HEK293 (cell line): ENCODE data around the gene VASP.

ENCODE experiments used
- BCL6B ChIP-seq: fragments of 450-650 bp; formaldehyde crosslinking; IDR thresholded peaks from 2 replicates; pipeline ENCODE4 v1.5.1; 2017; ENCODE audit warnings: missing biosample characterization, missing genetic modification characterization
- GLI4 ChIP-seq: fragments of 450-650 bp; formaldehyde crosslinking; IDR thresholded peaks from 2 replicates; pipeline ENCODE4 v1.5.1; 2016; ENCODE audit warnings: missing biosample characterization, missing genetic modification characterization
- GLIS1 ChIP-seq: fragments of 450-650 bp; formaldehyde crosslinking; IDR thresholded peaks from 2 replicates; pipeline ENCODE4 v1.5.1; 2016; ENCODE audit warnings: missing biosample characterization, missing genetic modification characterization
- IKZF3 ChIP-seq: fragments of 450-650 bp; IDR thresholded peaks from 2 replicates; pipeline ENCODE4 v1.5.0; 2018; ENCODE audit warnings: missing biosample characterization, mild to moderate bottlenecking, missing genetic modification characterization, moderate library complexity
- INSM2 ChIP-seq: fragments of 450-650 bp; formaldehyde crosslinking; IDR thresholded peaks from 2 replicates; pipeline ENCODE4 v1.5.1; 2016; ENCODE audit warnings: missing biosample characterization, missing genetic modification characterization
- KLF8 ChIP-seq: fragments of 450-650 bp; formaldehyde crosslinking; IDR thresholded peaks from 2 replicates; pipeline ENCODE4 v1.5.1; 2016; ENCODE audit warnings: missing biosample characterization, missing genetic modification characterization
- SCRT2 ChIP-seq: fragments of 450-650 bp; formaldehyde crosslinking; IDR thresholded peaks from 2 replicates; pipeline ENCODE4 v1.5.1; 2016; ENCODE audit warnings: missing biosample characterization, missing genetic modification characterization
- SETDB1 ChIP-seq: IDR thresholded peaks from one replicate; pipeline ENCODE4 v1.6.1; 2017; ENCODE audit warnings: mild to moderate bottlenecking, low read length, moderate library complexity, mixed read lengths; ENCODE audit not compliant: insufficient read length
- SP2 ChIP-seq: fragments of 450-650 bp; formaldehyde crosslinking; IDR thresholded peaks from 2 replicates; pipeline ENCODE4 v1.5.1; 2016; ENCODE audit warnings: missing biosample characterization, missing genetic modification characterization
- TRIM28 ChIP-seq: IDR thresholded peaks from 2 replicates; pipeline ENCODE4 v1.6.1; 2011; ENCODE audit warnings: low read length, control low read depth, borderline replicate concordance
- YY2 ChIP-seq: fragments of 450-650 bp; formaldehyde crosslinking; IDR thresholded peaks from 2 replicates; pipeline ENCODE4 v1.5.1; 2016; ENCODE audit warnings: missing biosample characterization, missing genetic modification characterization
- ZBTB44 ChIP-seq: fragments of 450-650 bp; IDR thresholded peaks from 2 replicates; pipeline ENCODE4 v1.5.1; 2018; ENCODE audit warnings: missing biosample characterization, mild to moderate bottlenecking, missing genetic modification characterization
- ZBTB8A ChIP-seq: fragments of 450-650 bp; formaldehyde crosslinking; IDR thresholded peaks from 2 replicates; pipeline ENCODE4 v1.5.1; 2016; ENCODE audit warnings: missing biosample characterization, missing genetic modification characterization
- ZIC2 ChIP-seq: fragments of 450-650 bp; formaldehyde crosslinking; IDR thresholded peaks from 2 replicates; pipeline ENCODE4 v1.5.1; 2016; ENCODE audit warnings: missing biosample characterization, missing genetic modification characterization
- ZNF112 ChIP-seq: fragments of 450-650 bp; formaldehyde crosslinking; IDR thresholded peaks from 2 replicates; pipeline ENCODE4 v1.5.0; 2017; ENCODE audit warnings: missing biosample characterization, missing genetic modification characterization
- ZNF155 ChIP-seq: fragments of 450-650 bp; formaldehyde crosslinking; IDR thresholded peaks from 2 replicates; pipeline ENCODE4 v1.5.1; 2016; ENCODE audit warnings: missing biosample characterization, missing genetic modification characterization
- ZNF239 ChIP-seq: fragments of 450-650 bp; formaldehyde crosslinking; IDR thresholded peaks from 2 replicates; pipeline ENCODE4 v1.5.1; 2016; ENCODE audit warnings: missing biosample characterization, missing genetic modification characterization
- ZNF24 ChIP-seq: fragments of 450-650 bp; formaldehyde crosslinking; IDR thresholded peaks from 2 replicates; pipeline ENCODE4 v1.5.1; 2016; ENCODE audit warnings: missing biosample characterization, missing genetic modification characterization
- ZNF248 ChIP-seq: fragments of 450-650 bp; formaldehyde crosslinking; IDR thresholded peaks from 2 replicates; pipeline ENCODE4 v1.5.1; 2017; ENCODE audit warnings: missing biosample characterization, missing genetic modification characterization
- ZNF274 ChIP-seq, 2 experiments: fragments of 200-500 bp in 1 of 2; fragments of 450-650 bp in 1 of 2; sonication (Bioruptor generic) in 1 of 2; formaldehyde crosslinking in 1 of 2; IDR thresholded peaks; 2 replicates each; pipeline versions ENCODE4 v1.5.1 to v1.6.1; 2014 to 2016; ENCODE audit warnings: borderline replicate concordance in 1 of 2, inconsistent platforms in 1 of 2, low read length in 1 of 2, missing biosample characterization in 1 of 2, missing genetic modification characterization in 1 of 2
- ZNF324 ChIP-seq: fragments of 450-650 bp; formaldehyde crosslinking; IDR thresholded peaks from 2 replicates; pipeline ENCODE4 v1.5.1; 2016; ENCODE audit warnings: missing biosample characterization, missing genetic modification characterization
- ZNF350 ChIP-seq: fragments of 450-650 bp; formaldehyde crosslinking; IDR thresholded peaks from 2 replicates; pipeline ENCODE4 v1.5.0; 2017; ENCODE audit warnings: missing biosample characterization, mild to moderate bottlenecking, missing genetic modification characterization
- ZNF391 ChIP-seq: fragments of 450-650 bp; formaldehyde crosslinking; IDR thresholded peaks from 2 replicates; pipeline ENCODE4 v1.5.1; 2016; ENCODE audit warnings: low read depth, missing biosample characterization, missing genetic modification characterization, borderline replicate concordance
- ZNF423 ChIP-seq: fragments of 450-650 bp; formaldehyde crosslinking; IDR thresholded peaks from 2 replicates; pipeline ENCODE4 v1.5.1; 2016; ENCODE audit warnings: missing biosample characterization, missing genetic modification characterization
- ZNF433 ChIP-seq: fragments of 450-650 bp; formaldehyde crosslinking; IDR thresholded peaks from 2 replicates; pipeline ENCODE4 v1.5.1; 2016; ENCODE audit warnings: missing biosample characterization, missing genetic modification characterization, low read depth
- ZNF48 ChIP-seq: fragments of 450-650 bp; formaldehyde crosslinking; IDR thresholded peaks from 2 replicates; pipeline ENCODE4 v1.5.1; 2016; ENCODE audit warnings: missing biosample characterization, missing genetic modification characterization
- ZNF501 ChIP-seq: fragments of 450-650 bp; formaldehyde crosslinking; IDR thresholded peaks from 2 replicates; pipeline ENCODE4 v1.5.1; 2016; ENCODE audit warnings: missing biosample characterization, missing genetic modification characterization
- ZNF510 ChIP-seq: fragments of 450-650 bp; formaldehyde crosslinking; IDR thresholded peaks from 2 replicates; pipeline ENCODE4 v1.5.1; 2018; ENCODE audit warnings: mild to moderate bottlenecking, missing genetic modification characterization, missing biosample characterization; ENCODE audit not compliant: insufficient replicate concordance
- ZNF521 ChIP-seq: fragments of 450-650 bp; formaldehyde crosslinking; IDR thresholded peaks from 2 replicates; pipeline ENCODE4 v1.5.1; 2017; ENCODE audit warnings: missing biosample characterization, mild to moderate bottlenecking, missing genetic modification characterization
- ZNF561 ChIP-seq: fragments of 450-650 bp; IDR thresholded peaks from 2 replicates; pipeline ENCODE4 v1.5.1; 2018; ENCODE audit warnings: missing biosample characterization, missing genetic modification characterization, borderline replicate concordance
- ZNF600 ChIP-seq: fragments of 450-650 bp; formaldehyde crosslinking; IDR thresholded peaks from 2 replicates; pipeline ENCODE4 v1.5.1; 2016; ENCODE audit warnings: missing biosample characterization, missing genetic modification characterization
- ZNF704 ChIP-seq: fragments of 450-650 bp; formaldehyde crosslinking; IDR thresholded peaks from 2 replicates; pipeline ENCODE4 v1.5.1; 2016; ENCODE audit warnings: missing biosample characterization, missing genetic modification characterization
- ZNF747 ChIP-seq: fragments of 450-650 bp; formaldehyde crosslinking; IDR thresholded peaks from 2 replicates; pipeline ENCODE4 v1.5.1; 2016; ENCODE audit warnings: missing biosample characterization, missing genetic modification characterization
- ZNF785 ChIP-seq: fragments of 450-650 bp; formaldehyde crosslinking; IDR thresholded peaks from 2 replicates; pipeline ENCODE4 v1.5.1; 2016; ENCODE audit warnings: missing biosample characterization, missing genetic modification characterization

Gene VASP

GRCh38 chr19:45485305-45486077, 21.8 kb upstream of the VASP start (continued):
- TF ChIP-seq ZNF704 = no peak
- no peak for TF ChIP-seq ZNF785 (tag by site-specific recombination)
- no peak for TF ChIP-seq YY2 (tag by site-specific recombination)
- TF ChIP-seq ZNF433 (tag by site-specific recombination) = no peak
- TF ChIP-seq GLI4 = no peak
- TF ChIP-seq ZNF274 (IDR thresholded peaks at IDR 0.05; ENCODE audit: low read length) = no peak
- TF ChIP-seq ZNF274 (tag by site-specific recombination; IDR thresholded peaks at IDR 0.05; ENCODE audit: borderline replicate concordance) = no peak
- peak; percentile 90 for TF ChIP-seq SCRT2 (tag by site-specific recombination)
- 0 out of 2 replicates have a peak, but pooled peaks have one; percentile 9 for TF ChIP-seq ZNF423
- no peak for TF ChIP-seq SETDB1
- TF ChIP-seq IKZF3 (tag by site-specific recombination) = peak; percentile 71
- no peak for TF ChIP-seq ZNF239 (tag by site-specific recombination)
- no peak for TF ChIP-seq ZNF747 (tag by site-specific recombination)
- no peak for TF ChIP-seq ZNF48
- TF ChIP-seq ZNF521 (tag by site-specific recombination) = no peak
- TF ChIP-seq ZNF600 (tag by site-specific recombination) = no peak
- TF ChIP-seq ZNF24 (tag by site-specific recombination) = no peak
- TF ChIP-seq ZNF324 (tag by site-specific recombination) = no peak
- 0 out of 2 replicates have a peak, but pooled peaks have one; percentile 28 for TF ChIP-seq ZNF561
- TF ChIP-seq ZNF155 (tag by site-specific recombination) = no peak
- no peak for TF ChIP-seq ZBTB8A
- peak; percentile 43; the same call in 1 of the 2 replicates for TF ChIP-seq ZIC2 (tag by site-specific recombination)
- TF ChIP-seq KLF8 (tag by site-specific recombination) = peak; percentile 69
- peak; percentile 41; the same call in 1 of the 2 replicates for TF ChIP-seq ZBTB44 (tag by site-specific recombination)
- TF ChIP-seq ZNF248 (tag by site-specific recombination) = no peak
- TF ChIP-seq INSM2 (tag by site-specific recombination) = no peak
- no peak for TF ChIP-seq BCL6B (tag by site-specific recombination)
- TF ChIP-seq ZNF350 (tag by site-specific recombination) = no peak
- TF ChIP-seq GLIS1 (tag by site-specific recombination) = peak; percentile 95
- no peak for TF ChIP-seq TRIM28
- TF ChIP-seq ZNF112 (tag by site-specific recombination) = no peak
- no peak for TF ChIP-seq ZNF391
- peak; percentile 42; the same call in 1 of the 2 replicates for TF ChIP-seq ZNF501 (tag by site-specific recombination)
- TF ChIP-seq ZNF510 (tag by site-specific recombination) = no peak
- peak; percentile 13; the same call in 1 of the 2 replicates for TF ChIP-seq SP2 (tag by site-specific recombination)
